Common myeloid progenitor, CD34-positive (primary cell): Measurements from ENCODE around the gene CFAP90.

Experiments
- CTCF ChIA-PET: fragments of 350-600 bp; sonication (Branson Sonifier 250); formaldehyde crosslinking; loops from one replicate; lab custom pipeline; 2021; ENCODE audit warnings: antibody characterized with exemption; lab: Charles Lee
- POLR2A ChIA-PET: fragments of 350-600 bp; sonication (Branson Sonifier 250); formaldehyde crosslinking; loops from one replicate; lab custom pipeline; 2021; ENCODE audit warnings: antibody characterized with exemption; lab: Charles Lee
- DNase-seq, 3 donors: peaks; one replicate each; pipeline versions ENCODE4 v3.0.0 to v3.0.0-alpha.2; 2013
- H3K27ac ChIP-seq, 2 experiments: 1 replicate in 1 of 2; 2 replicates in 1 of 2; pipeline ENCODE4 v1.7.0; 2013; ENCODE audit warnings: inconsistent platforms in 2 of 2, low read length in 2 of 2, mild to moderate bottlenecking in 2 of 2, low read depth in 1 of 2, moderate library complexity in 1 of 2; ENCODE audit not compliant: severe bottlenecking in 2 of 2, insufficient read depth in 1 of 2, poor library complexity in 1 of 2
- H3K27me3 ChIP-seq, 5 experiments: replicated peaks in 2 of 5; 1 replicate in 3 of 5; 2 replicates in 2 of 5; pipeline versions ENCODE4 v1.6.1 to v1.7.0; 2013; ENCODE audit warnings: low read length in 4 of 5, mild to moderate bottlenecking in 2 of 5, moderate library complexity in 2 of 5, inconsistent platforms in 1 of 5; ENCODE audit not compliant: insufficient read depth in 5 of 5, control insufficient read depth in 4 of 5
- H3K36me3 ChIP-seq, 4 experiments: 1 replicate in 2 of 4; 2 replicates in 2 of 4; pipeline versions ENCODE4 v1.6.1 to v1.7.0; 2013; ENCODE audit warnings: low read length in 3 of 4, control low read depth in 1 of 4, mild to moderate bottlenecking in 1 of 4; ENCODE audit not compliant: control insufficient read depth in 4 of 4, insufficient read depth in 4 of 4
- H3K4me1 ChIP-seq, 4 experiments: 1 replicate in 3 of 4; 2 replicates in 1 of 4; pipeline versions ENCODE4 v1.6.1 to v1.7.1; 2013; ENCODE audit warnings: low read length in 3 of 4, mild to moderate bottlenecking in 3 of 4, control low read depth in 1 of 4, inconsistent platforms in 1 of 4, moderate library complexity in 1 of 4; ENCODE audit not compliant: control insufficient read depth in 4 of 4, insufficient read depth in 4 of 4; ENCODE audit errors: control extremely low read depth in 1 of 4
- H3K4me3 ChIP-seq, 7 experiments: 1 replicate in 4 of 7; 2 replicates in 3 of 7; pipeline versions ENCODE4 v1.5.1 to v1.7.0; 2013; ENCODE audit warnings: mild to moderate bottlenecking in 7 of 7, low read length in 6 of 7, moderate library complexity in 6 of 7, inconsistent platforms in 2 of 7, low read depth in 2 of 7, control low read depth in 1 of 7; ENCODE audit not compliant: insufficient read depth in 4 of 7, control insufficient read depth in 1 of 7; ENCODE audit errors: extremely low read depth in 1 of 7
- H3K9me3 ChIP-seq, 5 experiments: 1 replicate in 4 of 5; 2 replicates in 1 of 5; pipeline versions ENCODE4 v1.6.1 to v1.7.1; 2013; ENCODE audit warnings: low read length in 4 of 5, mild to moderate bottlenecking in 2 of 5, inconsistent platforms in 1 of 5, low read depth in 1 of 5, moderate library complexity in 1 of 5; ENCODE audit not compliant: control insufficient read depth in 4 of 5, insufficient read depth in 2 of 5; ENCODE audit errors: control extremely low read depth in 1 of 5
- WGBS: methylation state at CpG from one replicate; pipeline ENCODE4 v1.1.5; 2013; ENCODE audit not compliant: insufficient coverage; 5-methylcytosine and 5-hydroxymethylcytosine counted together

CFAP90 gene

DNA sequence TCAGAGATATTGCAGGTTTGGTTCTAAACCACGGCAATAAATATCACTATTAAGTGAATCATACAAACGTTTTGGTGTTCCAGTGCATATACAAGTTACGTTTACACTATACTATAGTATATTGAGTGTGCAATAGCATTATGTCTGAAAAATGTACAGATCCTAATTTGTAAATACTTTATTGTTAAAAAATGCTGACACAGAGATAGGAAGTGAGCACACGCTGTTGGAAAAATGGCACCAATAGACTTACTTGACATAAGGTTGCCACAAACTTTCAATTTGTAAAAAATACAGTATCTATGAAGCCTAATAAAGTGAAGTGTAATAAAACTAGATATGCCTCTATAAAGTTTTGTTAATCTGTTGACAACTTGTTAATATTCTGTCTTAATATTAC lies 16.0 kb downstream of the CFAP90 start:
- Histone ChIP-seq H3K9me3 (no peaks in the 10 kb centered on the region), H3K27me3 (peaks cover 0 to 5% (median 0%) of the 10 kb centered on the region in 5 experiments), H3K27ac (no peak overlapping the region), H3K36me3 (no peaks in the 10 kb centered on the region), H3K4me3 (no peak overlapping the region), H3K4me1 (no peaks in the 10 kb centered on the region)
- POLR2A ChIA-PET, result no interaction called here
- CTCF ChIA-PET, result interaction anchor here (1.5 kb wide), 1 partner anchor 19 kb away, joined by 4 read pairs; no protein-coding TSS in a partner anchor
- WGBS, result no CpG with 5 or more reads among the region's 4 CpGs
- no peak for DNase-seq

DNA sequence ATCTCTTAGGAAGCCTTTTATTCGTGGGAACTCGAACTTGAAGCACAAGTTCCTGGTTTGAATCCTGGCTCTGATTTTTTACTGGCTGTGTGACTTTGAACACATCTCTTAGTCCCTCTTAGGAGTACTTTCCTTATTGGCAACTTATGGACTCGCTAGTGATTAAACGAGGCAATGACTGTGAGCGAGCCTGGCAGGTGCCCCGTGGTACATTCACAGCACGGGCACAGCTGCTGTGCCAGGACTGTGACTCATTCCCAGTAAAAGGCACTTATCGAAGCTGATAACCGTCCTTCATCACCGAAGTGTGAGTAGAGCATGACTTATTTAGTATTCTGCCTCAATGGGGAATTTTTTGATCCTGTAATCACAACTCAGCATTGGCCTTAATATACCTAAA lies 22.7 kb downstream of the CFAP90 start:
- Histone ChIP-seq H3K4me1 (no peaks in the 10 kb centered on the region), H3K4me3 (no peak overlapping the region), H3K36me3 (no peaks in the 10 kb centered on the region), H3K9me3 (no peaks in the 10 kb centered on the region), H3K27ac (no peak overlapping the region), H3K27me3 (peaks cover 0 to 7% (median 0%) of the 10 kb centered on the region in 5 experiments)
- 95% methylated on average over 10 of the region's 10 CpGs for WGBS
- no peak for DNase-seq
- CTCF ChIA-PET, result interaction anchor here (1.0 to 3.0 kb wide), 4 partner anchors 9 to 29 kb away, joined by 3 to 8 read pairs (median 4); no protein-coding TSS in a partner anchor
- POLR2A ChIA-PET, result no interaction called here

DNA sequence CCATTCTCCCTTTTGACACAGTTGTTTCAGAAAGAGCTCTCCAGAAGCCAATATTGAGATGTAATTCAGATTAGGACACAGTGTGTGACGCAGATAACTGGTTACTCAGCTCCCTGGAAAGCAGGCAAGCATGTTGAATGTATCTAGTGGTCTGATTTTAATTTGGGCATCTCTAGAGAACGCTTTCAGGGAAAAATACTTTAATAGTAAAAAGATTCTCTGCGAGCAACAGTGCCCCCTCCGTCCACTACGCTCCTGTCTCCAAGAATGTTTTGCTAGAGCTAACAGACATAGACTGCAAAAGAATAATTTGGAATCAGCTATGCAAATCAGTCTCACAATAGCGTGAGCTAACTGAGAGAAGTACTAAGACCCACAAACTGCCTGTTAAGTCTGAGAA lies 23.3 kb downstream of the CFAP90 start:
- no peak overlapping the region for H3K27ac ChIP-seq
- no peak for DNase-seq
- H3K27me3 ChIP-seq, result peaks cover 0 to 7% (median 0%) of the 10 kb centered on the region in 5 experiments
- H3K36me3 ChIP-seq, result no peaks in the 10 kb centered on the region
- no peaks in the 10 kb centered on the region for H3K9me3 ChIP-seq
- H3K4me3 ChIP-seq, result no peak overlapping the region
- POLR2A ChIA-PET, result no interaction called here
- H3K4me1 ChIP-seq, result no peaks in the 10 kb centered on the region
- CTCF ChIA-PET, result interaction anchor here (1.7 to 3.0 kb wide), 2 partner anchors 11 to 23 kb away, joined by 5 to 8 read pairs; no protein-coding TSS in a partner anchor
- WGBS, result 100% methylated on average over 4 of the region's 6 CpGs

DNA sequence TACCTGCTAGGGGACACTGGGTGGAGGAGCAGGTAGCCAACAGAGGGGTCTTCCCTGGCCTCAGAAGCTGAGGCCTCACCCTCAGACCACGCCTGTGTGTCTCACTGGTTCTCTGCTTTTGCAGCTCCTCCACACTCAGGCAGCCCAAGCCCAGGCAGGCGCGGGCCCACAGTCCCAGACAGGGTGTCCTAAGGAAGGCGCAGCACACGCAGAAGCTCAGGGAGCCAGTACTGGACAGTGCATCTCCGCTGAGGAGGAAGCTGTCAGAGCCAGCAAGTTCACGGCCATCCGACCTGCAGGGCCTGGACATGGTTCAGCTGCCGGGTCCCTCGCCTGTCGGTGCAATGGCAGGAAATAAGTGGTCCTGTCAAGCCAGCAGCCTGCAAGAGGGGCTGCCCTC lies 25.3 kb downstream of the CFAP90 start:
- H3K4me1 ChIP-seq, result peaks cover 0 to 6% (median 4%) of the 10 kb centered on the region in 4 experiments
- no peak overlapping the region for H3K4me3 ChIP-seq
- ChIA-PET POLR2A (no interaction called here), CTCF (no interaction called here)
- peaks cover 0 to 6% (median 0%) of the 10 kb centered on the region in 5 experiments for H3K27me3 ChIP-seq
- H3K9me3 ChIP-seq, result no peaks in the 10 kb centered on the region
- no peaks in the 10 kb centered on the region for H3K36me3 ChIP-seq
- no peak for DNase-seq
- WGBS, result 92% methylated on average over 9 of the region's 11 CpGs
- H3K27ac ChIP-seq, result no peak overlapping the region

DNA sequence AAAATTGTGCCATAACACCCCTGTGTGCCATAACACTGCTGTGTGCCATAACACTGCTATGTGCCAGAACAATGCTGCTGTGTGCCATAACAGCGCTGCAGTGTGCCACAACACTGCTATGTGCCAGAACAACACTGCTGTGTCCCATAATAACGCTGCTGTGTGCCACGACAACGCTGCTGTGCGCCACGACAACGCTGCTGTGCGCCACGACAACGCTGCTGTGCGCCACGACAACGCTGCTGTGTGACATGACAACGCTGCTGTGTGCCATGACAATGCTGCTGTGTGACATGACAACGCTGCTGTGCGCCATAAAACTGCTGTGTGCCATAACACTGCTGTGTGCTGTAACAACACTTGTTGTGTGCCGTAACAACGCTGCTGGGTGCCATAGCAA lies 25.9 kb downstream of the CFAP90 start:
- no peak overlapping the region for H3K27ac ChIP-seq
- no peak for DNase-seq
- H3K4me3 ChIP-seq, result no peak overlapping the region
- peaks cover 0 to 6% (median 4%) of the 10 kb centered on the region in 4 experiments for H3K4me1 ChIP-seq
- no peaks in the 10 kb centered on the region for H3K36me3 ChIP-seq
- peaks cover 0 to 6% (median 0%) of the 10 kb centered on the region in 5 experiments for H3K27me3 ChIP-seq
- 99% methylated on average over 18 of the region's 18 CpGs for WGBS
- POLR2A ChIA-PET, result no interaction called here
- no peaks in the 10 kb centered on the region for H3K9me3 ChIP-seq
- CTCF ChIA-PET, result no interaction called here

DNA sequence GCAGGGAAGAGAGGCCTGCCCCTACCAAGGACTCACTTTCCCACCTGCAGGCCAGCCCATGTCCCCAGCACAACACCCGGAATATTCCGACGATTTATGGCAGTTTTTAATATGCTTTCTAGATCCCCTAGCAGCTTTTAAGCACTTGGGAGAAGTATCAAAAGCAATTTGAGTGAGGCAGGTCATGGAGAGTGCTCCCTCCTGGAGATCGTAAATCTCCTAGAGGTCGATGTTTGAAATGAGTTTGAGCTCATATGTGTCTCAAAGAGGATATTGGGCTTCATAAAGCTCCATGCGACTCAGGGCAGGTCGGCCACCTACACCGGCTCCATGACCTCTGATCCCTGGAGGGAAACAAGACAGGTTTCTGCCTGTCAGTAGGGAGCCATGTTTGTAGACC lies 27.3 kb downstream of the CFAP90 start:
- POLR2A ChIA-PET, result no interaction called here
- peaks cover 0 to 6% (median 0%) of the 10 kb centered on the region in 5 experiments for H3K27me3 ChIP-seq
- H3K4me3 ChIP-seq, result no peak overlapping the region
- no peaks in the 10 kb centered on the region for H3K9me3 ChIP-seq
- WGBS, result 92% methylated on average over 8 of the region's 8 CpGs
- peaks cover 0 to 6% (median 4%) of the 10 kb centered on the region in 4 experiments for H3K4me1 ChIP-seq
- DNase-seq, result no peak
- CTCF ChIA-PET, result interaction anchor here (0.9 kb wide), 1 partner anchor 22 kb away, joined by 3 read pairs; no protein-coding TSS in a partner anchor
- no peaks in the 10 kb centered on the region for H3K36me3 ChIP-seq
- no peak overlapping the region for H3K27ac ChIP-seq

DNA sequence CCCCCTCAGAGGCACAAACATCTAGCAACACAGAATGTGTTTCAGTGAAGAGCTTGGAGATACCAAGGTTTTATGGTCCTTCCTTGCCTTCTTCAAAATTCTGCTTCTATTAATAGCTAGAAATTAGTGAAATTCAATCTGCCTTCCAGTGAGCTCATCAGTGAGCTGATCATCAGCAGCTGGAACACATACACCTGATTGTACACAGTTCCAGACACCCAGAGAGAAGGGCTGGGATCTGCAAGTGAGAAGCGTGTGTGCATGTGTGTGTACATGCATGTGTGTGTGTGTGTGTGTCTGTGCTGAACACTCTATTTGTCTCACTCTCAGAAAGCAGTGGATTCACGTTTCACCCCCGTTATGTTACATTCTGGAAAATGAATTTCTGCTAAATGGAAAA lies 28.5 kb downstream of the CFAP90 start:
- no peak for DNase-seq
- no peaks in the 10 kb centered on the region for H3K9me3 ChIP-seq
- WGBS, result 71% methylated on average over 2 of the region's 3 CpGs
- H3K36me3 ChIP-seq, result no peaks in the 10 kb centered on the region
- ChIA-PET CTCF (interaction anchor here (0.8 kb wide), 1 partner anchor 14 kb away, joined by 3 read pairs; no protein-coding TSS in a partner anchor), POLR2A (no interaction called here)
- H3K4me1 ChIP-seq, result peaks cover 0 to 6% (median 4%) of the 10 kb centered on the region in 4 experiments
- peaks cover 0 to 6% (median 0%) of the 10 kb centered on the region in 5 experiments for H3K27me3 ChIP-seq
- H3K27ac ChIP-seq, result no peak overlapping the region
- H3K4me3 ChIP-seq, result no peak overlapping the region
